HL-60 (cell line): Measurements from ENCODE around the gene SLC44A4.
A peak's percentile ranks its signal among the peaks of the same experiment; 100 is the strongest.

Experiments used
- DNase-seq, 2 experiments: peaks; one replicate each; pipeline ENCODE4 v3.0.0-alpha.2; 2010 to 2020; ENCODE audit warnings: low read depth in 1 of 2, low spot score in 1 of 2
- H3K27ac ChIP-seq: fragments of 250-450 bp; sonication (Bioruptor Pico); replicated peaks from 2 replicates; pipeline ENCODE4 v1.5.1; 2020; ENCODE audit warnings: mild to moderate bottlenecking, moderate library complexity
- H3K27me3 ChIP-seq: fragments of 250-450 bp; sonication (Bioruptor Pico); 2 replicates; pipeline ENCODE4 v1.5.1; 2021; ENCODE audit warnings: mild to moderate bottlenecking, moderate library complexity; ENCODE audit not compliant: insufficient read depth, poor library complexity, severe bottlenecking
- H3K4me3 ChIP-seq: replicated peaks from 2 replicates; pipeline ENCODE4 v1.5.1; 2011; ENCODE audit warnings: mild to moderate bottlenecking, control low read depth, low read length; ENCODE audit not compliant: insufficient read depth
- GABPA ChIP-seq: IDR thresholded peaks from 2 replicates; pipeline ENCODE4 v1.6.1; 2012; ENCODE audit warnings: low read depth
- POLR2AphosphoS5 ChIP-seq: IDR thresholded peaks from 2 replicates; pipeline ENCODE4 v1.6.1; 2012; ENCODE audit warnings: low read depth
- REST ChIP-seq: IDR thresholded peaks from 2 replicates; pipeline ENCODE4 v1.6.1; 2012; ENCODE audit warnings: low read depth; ENCODE audit not compliant: insufficient replicate concordance
- SPI1 ChIP-seq: IDR thresholded peaks from 2 replicates; pipeline ENCODE4 v1.6.1; 2012; ENCODE audit warnings: low read depth, mild to moderate bottlenecking, borderline replicate concordance
- TF ChIP-seq, protein P1 (sequence below): IDR thresholded peaks from one replicate; pipeline ENCODE4 v1.5.1; 2011; ENCODE audit warnings: low read length, control low read depth, inconsistent platforms; ENCODE audit not compliant: insufficient read depth

SLC44A4 gene

DNA sequence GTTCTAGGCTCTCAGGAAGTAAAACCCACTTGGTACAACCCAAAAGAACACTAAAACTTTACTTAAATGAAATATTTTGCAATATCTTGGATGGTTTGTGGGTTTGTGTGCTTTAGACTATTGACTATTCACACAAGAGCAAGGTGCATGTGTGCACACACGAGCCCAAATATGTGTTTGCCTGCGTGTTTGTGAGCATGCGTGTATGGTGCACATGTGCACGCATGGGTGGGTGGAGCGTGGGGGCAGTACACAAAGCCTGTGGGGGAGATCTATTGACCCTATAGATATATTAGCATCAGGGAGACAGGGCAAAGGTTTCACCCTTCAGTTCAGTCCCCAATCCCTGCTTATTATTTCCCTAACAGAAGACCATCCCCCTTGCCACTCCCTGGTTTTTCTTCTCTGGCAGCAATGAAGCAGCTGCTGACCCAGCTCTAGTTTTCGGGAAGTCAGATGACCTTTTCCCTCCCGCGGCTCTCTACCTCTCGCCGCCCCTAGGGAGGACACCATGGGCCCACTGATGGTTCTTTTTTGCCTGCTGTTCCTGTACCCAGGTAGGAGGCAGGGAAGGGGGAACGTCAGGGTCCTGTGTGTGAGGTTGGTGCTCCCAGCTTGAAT, 48.6 kb upstream of the SLC44A4 start, which contains the start of gene C2:
Gene C2 (plus strand): TSS at position 476 of the 621 bp plus-strand sequence. CDS start 36 bp downstream, at position 512.
- no peak for DNase-seq
- no peak for TF ChIP-seq REST
- TF ChIP-seq, protein P1, sequence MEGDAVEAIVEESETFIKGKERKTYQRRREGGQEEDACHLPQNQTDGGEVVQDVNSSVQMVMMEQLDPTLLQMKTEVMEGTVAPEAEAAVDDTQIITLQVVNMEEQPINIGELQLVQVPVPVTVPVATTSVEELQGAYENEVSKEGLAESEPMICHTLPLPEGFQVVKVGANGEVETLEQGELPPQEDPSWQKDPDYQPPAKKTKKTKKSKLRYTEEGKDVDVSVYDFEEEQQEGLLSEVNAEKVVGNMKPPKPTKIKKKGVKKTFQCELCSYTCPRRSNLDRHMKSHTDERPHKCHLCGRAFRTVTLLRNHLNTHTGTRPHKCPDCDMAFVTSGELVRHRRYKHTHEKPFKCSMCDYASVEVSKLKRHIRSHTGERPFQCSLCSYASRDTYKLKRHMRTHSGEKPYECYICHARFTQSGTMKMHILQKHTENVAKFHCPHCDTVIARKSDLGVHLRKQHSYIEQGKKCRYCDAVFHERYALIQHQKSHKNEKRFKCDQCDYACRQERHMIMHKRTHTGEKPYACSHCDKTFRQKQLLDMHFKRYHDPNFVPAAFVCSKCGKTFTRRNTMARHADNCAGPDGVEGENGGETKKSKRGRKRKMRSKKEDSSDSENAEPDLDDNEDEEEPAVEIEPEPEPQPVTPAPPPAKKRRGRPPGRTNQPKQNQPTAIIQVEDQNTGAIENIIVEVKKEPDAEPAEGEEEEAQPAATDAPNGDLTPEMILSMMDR: no peak
- TF ChIP-seq SPI1: no peak
- no peak for TF ChIP-seq POLR2AphosphoS5
- no peak for TF ChIP-seq GABPA
- Histone ChIP-seq H3K27ac (no peak within 1 kb of the TSS), H3K4me3 (no peak within 1 kb of the TSS), H3K27me3 (no peaks in the 10 kb centered on the region)

GRCh38 chr6:31922942-31923341, 44.1 kb upstream of the SLC44A4 start:
- H3K4me3 ChIP-seq: no peak overlapping the region
- H3K27ac ChIP-seq: no peak overlapping the region
- TF ChIP-seq, protein P1: peak; percentile 2
- TF ChIP-seq POLR2AphosphoS5 (no peak), REST (no peak)
- H3K27me3 ChIP-seq: no peaks in the 10 kb centered on the region
- DNase-seq: peak in 1 of 2 experiments; percentile 33

DNA sequence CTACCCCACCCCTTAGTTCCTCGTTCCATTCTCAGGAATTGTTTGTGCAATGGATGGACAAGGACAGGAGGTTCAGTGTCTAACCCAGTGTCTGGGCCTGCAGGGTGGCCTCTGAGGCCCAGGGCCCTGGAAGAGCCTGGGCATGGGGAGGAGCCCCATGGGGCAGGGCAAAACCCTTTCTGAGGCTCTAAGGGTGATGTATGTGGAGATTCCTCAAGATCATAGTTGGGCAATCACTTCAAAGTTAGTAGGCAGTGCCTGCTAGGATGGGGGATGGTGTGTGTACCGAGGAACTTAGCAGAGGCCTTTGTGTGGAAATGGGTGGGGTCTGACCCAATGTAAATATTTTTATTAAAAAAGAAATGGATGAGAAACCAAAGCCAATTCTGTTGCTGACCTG, 42.0 kb upstream of the SLC44A4 start:
- Histone ChIP-seq H3K4me3 (no peak overlapping the region), H3K27me3 (no peaks in the 10 kb centered on the region)
- peak; percentile 54 to 67 for DNase-seq

More for the DNA sequence above, 42.0 kb upstream of the SLC44A4 start:
- TF ChIP-seq, protein P1: no peak
- TF ChIP-seq POLR2AphosphoS5 (no peak), GABPA (no peak), SPI1 (no peak)
- no peak overlapping the region for H3K27ac ChIP-seq
